NT2/D1 (cell line): ENCODE measurements around the gene CCDC171.

Source experiments
- SUZ12 ChIP-seq: IDR thresholded peaks from 2 replicates; pipeline ENCODE4 v1.6.1; 2011; ENCODE audit not compliant: insufficient read length, insufficient read depth; ENCODE audit errors: extremely low read depth
- ZNF274 ChIP-seq: IDR thresholded peaks from 2 replicates; pipeline ENCODE4 v1.6.1; 2011; ENCODE audit warnings: mild to moderate bottlenecking, low read depth, low read length

GRCh38 chr9:16022228-16022627 is 469.4 kb downstream of the CCDC171 start:
- no peak for TF ChIP-seq ZNF274
- TF ChIP-seq SUZ12 = no peak
